NCI-H2196 (cell line): ENCODE data around the gene CD79A.

Experiments used
- DNase-seq: peaks from one replicate; lab custom pipeline; 2025; ENCODE audit not compliant: unreplicated experiment; lab: John Stamatoyannopoulos, UW

Gene CD79A

GRCh38 chr19:41917676-41918075 lies 40.6 kb downstream of the CD79A start:
- DNase-seq = no peak

- no peak for DNase-seq
These were observed 41.0 kb downstream of the CD79A start for GRCh38 chr19:41918095-41918494.

DNA sequence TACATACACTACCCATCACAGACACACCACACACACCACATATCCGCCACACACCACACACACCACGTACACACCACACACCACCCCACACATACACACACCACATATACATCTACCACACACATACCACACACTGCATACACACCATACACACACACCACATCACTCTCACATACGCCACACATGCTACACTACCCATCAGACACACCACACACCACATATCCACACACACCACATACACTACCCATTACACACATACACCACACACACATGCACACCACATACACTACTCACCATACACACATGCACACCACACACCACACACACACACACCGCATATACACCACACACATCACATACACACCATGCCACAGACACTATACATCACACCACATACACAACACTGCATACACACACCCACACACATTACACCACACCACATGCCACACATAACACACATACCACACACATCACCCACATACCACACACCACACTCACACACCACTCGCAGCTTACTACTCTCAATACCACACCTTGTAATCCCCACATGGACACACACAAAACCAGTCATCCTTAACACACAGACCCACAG lies 41.7 kb downstream of the CD79A start:
- no peak for DNase-seq

GRCh38 chr19:41919948-41920712 lies 43.1 kb downstream of the CD79A start:
- no peak for DNase-seq

- no peak for DNase-seq
These were observed 44.0 kb downstream of the CD79A start for GRCh38 chr19:41920882-41921576.

DNA sequence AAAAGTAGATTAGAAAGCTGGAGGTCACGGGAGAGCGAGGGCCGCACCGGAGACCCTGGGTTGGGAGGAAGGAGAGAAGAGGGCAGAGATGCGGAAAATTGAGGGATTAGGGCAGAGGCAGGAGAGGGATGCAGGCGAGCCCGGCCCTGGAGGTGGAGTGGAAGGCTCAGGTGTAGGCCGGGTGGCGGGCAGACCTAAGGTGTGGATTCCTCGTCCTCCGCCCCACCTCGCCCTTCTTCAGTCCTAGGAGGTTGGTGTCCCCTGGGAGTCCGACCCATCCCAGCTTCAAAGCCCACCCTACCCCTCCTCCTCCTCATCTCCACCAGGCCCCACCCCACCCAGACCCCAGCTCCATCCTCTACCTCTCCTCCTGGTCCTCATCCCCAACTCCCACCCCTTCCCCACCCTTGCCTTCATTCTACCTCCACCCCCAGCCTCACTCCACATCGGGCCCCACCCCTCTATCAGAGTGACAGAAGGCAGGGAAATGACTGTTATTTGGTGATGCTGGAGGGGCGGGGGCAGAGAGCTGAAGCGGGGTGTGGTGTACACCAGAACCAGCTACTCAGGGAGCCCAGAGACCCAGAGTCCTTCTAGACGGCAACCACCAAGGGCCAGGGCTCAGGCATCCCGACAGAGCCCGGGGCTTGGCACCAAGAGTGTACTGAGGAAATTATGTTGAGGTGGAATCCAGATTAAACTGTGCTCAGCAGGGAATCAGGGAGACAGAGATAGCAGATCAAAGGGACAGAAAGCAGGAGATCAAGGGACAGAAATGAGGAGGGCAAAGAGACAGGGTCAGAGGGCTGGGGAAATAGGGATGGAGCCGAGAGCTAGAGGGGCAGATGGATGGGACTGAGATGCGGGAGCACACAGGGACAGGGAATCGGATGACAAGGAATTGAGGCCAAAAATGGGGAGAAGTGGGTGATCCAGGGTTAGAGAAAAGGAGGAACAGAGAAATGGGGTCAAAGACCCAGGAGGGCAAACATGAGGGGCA lies 44.8 kb downstream of the CD79A start:
- DNase-seq = no peak

GRCh38 chr19:41922585-41922984 lies 45.5 kb downstream of the CD79A start:
- no peak for DNase-seq

GRCh38 chr19:41923045-41923788 lies 46.1 kb downstream of the CD79A start:
- DNase-seq = no peak

- no peak for DNase-seq
These were observed 47.4 kb downstream of the CD79A start for GRCh38 chr19:41924151-41925145.

DNA sequence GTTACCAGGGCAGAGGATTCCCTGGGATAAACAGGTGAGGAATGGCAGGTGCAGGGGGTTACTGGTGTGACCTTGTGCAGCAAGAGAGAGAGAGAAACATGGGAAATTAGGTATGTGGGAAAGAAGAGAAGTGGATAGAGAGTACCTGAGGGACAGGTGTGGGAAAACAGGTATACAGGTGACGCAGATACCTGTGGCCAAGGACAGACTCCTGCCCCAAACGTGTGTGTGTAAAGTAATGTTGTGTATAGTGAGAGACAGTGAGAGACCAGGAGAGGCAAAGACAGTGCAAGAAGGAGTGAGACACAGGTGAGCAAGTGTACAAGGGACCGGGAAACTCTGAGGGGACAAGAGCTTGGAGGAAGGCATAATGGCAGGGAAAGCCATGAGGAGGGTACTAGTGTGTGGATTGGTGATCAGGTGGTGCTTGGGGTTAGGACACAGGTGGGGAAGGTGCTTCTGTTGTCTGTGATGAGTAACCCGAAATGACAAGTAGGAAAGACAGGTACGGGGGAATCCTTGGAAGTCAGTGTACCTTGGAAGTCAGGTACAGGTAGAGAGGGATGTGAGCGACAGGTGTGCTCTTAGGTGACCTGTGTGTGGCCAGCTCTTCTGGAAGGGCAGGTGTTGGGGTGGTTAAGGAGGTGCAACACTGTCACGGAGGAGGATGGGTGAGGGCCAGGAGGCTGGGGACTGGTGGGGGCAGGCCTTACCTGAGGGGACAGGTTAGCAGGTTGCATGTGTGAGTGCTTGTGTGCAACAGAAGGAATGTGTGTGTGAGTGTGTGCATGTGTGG lies 48.3 kb downstream of the CD79A start:
- no peak for DNase-seq

GRCh38 chr19:41926028-41926762 lies 49.1 kb downstream of the CD79A start:
- DNase-seq = no peak

DNA sequence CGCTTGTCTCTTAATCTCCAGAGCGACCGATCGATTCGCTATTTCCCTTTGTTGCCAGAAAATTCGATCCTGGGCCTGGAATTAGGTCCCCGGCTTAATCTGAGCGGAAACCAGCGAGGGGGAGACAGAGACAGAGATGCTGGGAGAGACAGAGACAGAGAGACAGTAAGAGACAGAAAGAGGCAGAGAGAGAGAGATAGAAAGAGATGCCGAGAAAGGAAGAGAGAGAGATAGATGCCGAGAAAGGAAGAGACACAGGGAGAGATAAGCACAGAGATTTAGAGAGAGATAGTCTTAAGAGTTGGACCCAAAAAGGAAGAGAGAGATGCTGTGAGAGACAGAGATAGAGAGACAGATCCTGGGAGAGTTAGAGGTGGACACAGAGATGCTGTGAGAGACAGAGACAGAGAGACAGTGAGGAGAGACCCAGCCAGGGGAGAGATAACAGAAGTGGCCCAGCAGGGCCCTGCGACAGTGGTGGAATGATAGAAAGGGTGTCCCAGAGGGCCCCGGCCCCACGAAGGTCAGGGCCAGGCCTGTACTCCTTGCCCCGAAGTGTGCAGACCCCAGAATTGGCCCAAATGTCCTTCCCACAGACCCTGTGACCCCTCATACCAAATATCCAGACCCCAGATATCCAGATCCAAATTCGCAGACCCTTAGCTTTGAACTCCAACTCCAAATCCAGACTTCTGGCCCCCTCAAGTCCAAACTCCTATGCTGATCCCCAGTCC lies 49.9 kb downstream of the CD79A start:
- no peak for DNase-seq

GRCh38 chr19:41927497-41928192 lies 50.6 kb downstream of the CD79A start:
- DNase-seq = no peak

- peak; percentile 9 for DNase-seq
These were observed 51.2 kb downstream of the CD79A start, which contains the start of gene ERFL for GRCh38 chr19:41928221-41928683. TSS of gene ERFL (minus strand) at chr19:41928449. CDS start at chr19:41912919, 15,530 bp downstream.

DNA sequence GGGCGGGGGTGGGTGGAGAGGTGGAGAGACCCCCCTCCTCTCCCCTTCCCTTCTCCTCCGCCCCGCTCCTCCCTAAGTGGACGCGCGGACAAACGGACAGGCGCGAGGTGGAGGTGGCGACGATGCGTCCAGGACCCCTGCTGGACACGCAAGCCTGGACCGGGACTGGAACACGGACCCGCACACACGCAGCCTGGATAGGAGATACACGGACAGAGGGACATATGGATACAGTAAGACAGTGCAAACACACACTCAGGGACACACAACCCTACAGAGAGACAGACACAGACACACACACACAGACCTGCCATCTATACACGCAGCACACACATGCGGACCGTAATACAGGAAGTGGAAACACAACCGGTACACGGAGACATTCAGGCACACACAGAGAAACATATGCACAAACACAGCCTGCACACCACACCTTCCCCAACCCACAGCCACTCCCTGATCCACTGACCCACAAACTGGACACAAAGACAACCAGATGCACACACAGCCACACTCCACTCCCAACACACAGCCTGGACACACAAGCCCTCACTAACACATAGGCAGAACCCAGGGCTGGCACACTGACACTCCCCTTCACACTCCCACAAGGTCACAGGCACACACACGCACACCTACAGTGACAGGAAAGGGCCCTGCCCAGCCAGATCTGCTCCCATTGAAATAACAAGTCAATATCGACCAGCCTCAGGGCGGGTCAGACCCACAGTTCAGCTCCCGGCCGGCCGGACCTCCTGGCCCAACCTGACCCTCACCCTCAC lies 51.9 kb downstream of the CD79A start:
- DNase-seq = no peak
